ENCODE measurements around the gene MCTP2. TPM values are rescaled to one million over a fixed set of nuclear protein-coding genes. Genes with fewer than 3 reads are reported as not detected.

Gene MCTP2
- total and polyA plus RNA-seq, 2 of the 13 experiments (the other 11 are each of a cell fraction or from before 2014, with no cell fraction given), result 5.1 to 8.6 TPM

DNA sequence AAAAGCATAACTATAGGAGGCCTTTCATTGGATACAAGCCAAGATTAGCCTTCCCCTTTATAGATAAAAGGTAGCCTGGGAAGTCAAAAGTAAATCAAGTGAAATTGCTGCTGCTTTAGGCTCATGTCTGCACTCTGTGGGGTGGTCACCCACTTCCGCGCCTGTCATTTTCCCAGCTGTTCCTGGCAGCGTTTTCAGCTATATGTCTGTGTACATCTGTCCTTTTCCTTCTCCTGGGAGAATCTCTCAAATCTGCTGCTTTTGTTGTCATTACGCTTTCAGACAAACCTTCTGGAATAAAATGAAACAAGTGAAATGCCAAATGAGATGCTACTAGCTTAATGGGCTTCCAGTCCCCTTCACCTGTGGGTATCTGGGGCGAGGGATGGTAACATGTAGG lies 211.8 kb downstream of the MCTP2 start:
- Histone ChIP-seq H4K20me1 (ENCODE audit: insufficient read depth, low read length) (no peaks in the 10 kb centered on the region), H3K27ac (ENCODE audit: extremely low read length, insufficient read depth, low read length) (no peak overlapping the region), H3K4me1 (ENCODE audit: insufficient read depth, low read length) (no peaks in the 10 kb centered on the region), H3K27me3 (ENCODE audit: control insufficient read depth in 1 of 2, insufficient read depth in 2 of 2, low read length in 2 of 2) (no peaks in the 10 kb centered on the region), H3K36me3 (replicated peaks in 1 of 2; ENCODE audit: control insufficient read depth in 1 of 2, insufficient read depth in 2 of 2, low read length in 2 of 2) (no peaks in the 10 kb centered on the region), H3K4me3 (replicated peaks in 1 of 3; ENCODE audit: insufficient read depth in 1 of 3, low read depth in 2 of 3, low read length in 3 of 3) (no peak overlapping the region), H3K9ac (ENCODE audit: insufficient read depth, low read depth, low read length) (no peak overlapping the region), H2AFZ (ENCODE audit: low read length) (no peak overlapping the region), H3K4me2 (ENCODE audit: low read depth, low read length) (no peak overlapping the region), H3K9me3 (ENCODE audit: low read length) (no peaks in the 10 kb centered on the region), H3K79me2 (ENCODE audit: insufficient read depth, low read length) (no peaks in the 10 kb centered on the region)
- TF ChIP-seq, protein P1, sequence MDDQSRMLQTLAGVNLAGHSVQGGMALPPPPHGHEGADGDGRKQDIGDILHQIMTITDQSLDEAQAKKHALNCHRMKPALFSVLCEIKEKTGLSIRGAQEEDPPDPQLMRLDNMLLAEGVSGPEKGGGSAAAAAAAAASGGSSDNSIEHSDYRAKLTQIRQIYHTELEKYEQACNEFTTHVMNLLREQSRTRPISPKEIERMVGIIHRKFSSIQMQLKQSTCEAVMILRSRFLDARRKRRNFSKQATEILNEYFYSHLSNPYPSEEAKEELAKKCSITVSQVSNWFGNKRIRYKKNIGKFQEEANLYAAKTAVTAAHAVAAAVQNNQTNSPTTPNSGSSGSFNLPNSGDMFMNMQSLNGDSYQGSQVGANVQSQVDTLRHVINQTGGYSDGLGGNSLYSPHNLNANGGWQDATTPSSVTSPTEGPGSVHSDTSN (CRISPR knock-in tag; IDR thresholded peaks at IDR 0.05; ENCODE audit: borderline replicate concordance), result no peak
- TF ChIP-seq PHF8 (CRISPR knock-in tag; IDR thresholded peaks at IDR 0.05) (no peak), ADNP (CRISPR knock-in tag; IDR thresholded peaks at IDR 0.05) (no peak), KAT7 (CRISPR knock-in tag; IDR thresholded peaks at IDR 0.05; ENCODE audit: borderline replicate concordance) (no peak), MYNN (CRISPR knock-in tag; IDR thresholded peaks at IDR 0.05; ENCODE audit: low read depth) (no peak)
- TF ChIP-seq, protein P2, sequence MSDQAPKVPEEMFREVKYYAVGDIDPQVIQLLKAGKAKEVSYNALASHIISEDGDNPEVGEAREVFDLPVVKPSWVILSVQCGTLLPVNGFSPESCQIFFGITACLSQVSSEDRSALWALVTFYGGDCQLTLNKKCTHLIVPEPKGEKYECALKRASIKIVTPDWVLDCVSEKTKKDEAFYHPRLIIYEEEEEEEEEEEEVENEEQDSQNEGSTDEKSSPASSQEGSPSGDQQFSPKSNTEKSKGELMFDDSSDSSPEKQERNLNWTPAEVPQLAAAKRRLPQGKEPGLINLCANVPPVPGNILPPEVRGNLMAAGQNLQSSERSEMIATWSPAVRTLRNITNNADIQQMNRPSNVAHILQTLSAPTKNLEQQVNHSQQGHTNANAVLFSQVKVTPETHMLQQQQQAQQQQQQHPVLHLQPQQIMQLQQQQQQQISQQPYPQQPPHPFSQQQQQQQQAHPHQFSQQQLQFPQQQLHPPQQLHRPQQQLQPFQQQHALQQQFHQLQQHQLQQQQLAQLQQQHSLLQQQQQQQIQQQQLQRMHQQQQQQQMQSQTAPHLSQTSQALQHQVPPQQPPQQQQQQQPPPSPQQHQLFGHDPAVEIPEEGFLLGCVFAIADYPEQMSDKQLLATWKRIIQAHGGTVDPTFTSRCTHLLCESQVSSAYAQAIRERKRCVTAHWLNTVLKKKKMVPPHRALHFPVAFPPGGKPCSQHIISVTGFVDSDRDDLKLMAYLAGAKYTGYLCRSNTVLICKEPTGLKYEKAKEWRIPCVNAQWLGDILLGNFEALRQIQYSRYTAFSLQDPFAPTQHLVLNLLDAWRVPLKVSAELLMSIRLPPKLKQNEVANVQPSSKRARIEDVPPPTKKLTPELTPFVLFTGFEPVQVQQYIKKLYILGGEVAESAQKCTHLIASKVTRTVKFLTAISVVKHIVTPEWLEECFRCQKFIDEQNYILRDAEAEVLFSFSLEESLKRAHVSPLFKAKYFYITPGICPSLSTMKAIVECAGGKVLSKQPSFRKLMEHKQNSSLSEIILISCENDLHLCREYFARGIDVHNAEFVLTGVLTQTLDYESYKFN (CRISPR knock-in tag; conservative IDR thresholded peaks at IDR 0.05), result no peak
- FAIRE-seq (no peak), ATAC-seq (no peak), DNase-seq (ENCODE audit: low spot score) (no peak)
- in situ Hi-C loops (cut with HindIII; ENCODE audit: extremely low pct_ligation_motif_present, low pct_unique_long_range_greater_than_20kb), result no loop called here
- CTCF ChIA-PET (ENCODE audit: low intra/inter-chr PET ratio, low total read pairs), result no interaction called here
- no TSS peak for BruUV-seq (replicated peaks)
- WGBS (ENCODE audit: low lambda C conversion rate), result 61% methylated on average over 5 of the region's 5 CpGs
- POLR2A ChIA-PET, result no interaction called here
- intact Hi-C loops (cut with micrococcal nuclease; ENCODE audit: unreplicated experiment), result no loop called here

Measured in HepG2 (cell line).